ENCODE measurements around the gene SLC24A3. TPM values are rescaled to one million over a fixed set of nuclear protein-coding genes. Genes with fewer than 3 reads are reported as not detected.

The SLC24A3 gene
- total RNA-seq, 1 experiment from 2014 or later: 0.34 TPM

DNA sequence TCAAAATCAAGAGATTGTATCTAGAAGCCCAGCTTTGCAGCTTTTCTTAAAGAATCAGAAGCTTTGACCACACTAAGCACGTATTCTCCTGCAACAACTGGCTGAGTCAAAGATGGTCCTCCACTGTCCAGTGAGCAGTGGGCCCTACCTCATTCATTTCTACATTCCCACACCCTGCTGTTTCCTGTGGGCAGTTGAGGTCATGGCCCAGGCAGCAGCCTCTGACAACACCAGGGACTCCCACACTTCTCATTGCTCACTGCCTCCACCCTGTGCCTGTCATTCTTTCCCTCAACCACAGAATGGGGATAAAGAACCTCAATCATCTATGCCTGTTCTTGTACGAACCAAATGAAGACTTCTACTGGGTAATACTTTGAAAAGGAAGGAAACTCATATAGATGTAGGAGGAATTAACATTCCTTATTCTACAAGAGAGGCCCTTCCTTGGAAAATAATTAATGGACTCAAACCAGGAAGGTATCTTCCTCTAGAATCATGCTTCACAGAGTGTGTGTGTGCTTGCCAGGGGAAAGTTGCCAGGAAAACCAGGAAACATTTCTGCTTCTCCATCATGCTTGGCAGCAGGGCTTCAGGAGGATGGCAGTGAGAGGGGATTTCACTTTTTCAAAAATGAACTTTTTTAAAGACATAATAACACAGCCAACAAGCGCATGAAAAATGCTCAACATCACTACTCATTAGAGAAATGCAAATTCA is 353.9 kb downstream of the SLC24A3 start:
- no peaks in the 10 kb centered on the region for H3K36me3 ChIP-seq
- H3K4me3 ChIP-seq: no peak overlapping the region
- no peaks in the 10 kb centered on the region for H3K27me3 ChIP-seq
- peaks cover 3% of the 10 kb centered on the region; the same call in 1 of the 2 replicates for H3K4me1 ChIP-seq
- DNase-seq: peak in 1 of 2 experiments; percentile 38
- no peaks in the 10 kb centered on the region; the same call in 1 of the 2 replicates for H3K9me3 ChIP-seq (replicated peaks)
- no peak overlapping the region for H3K27ac ChIP-seq

DNA sequence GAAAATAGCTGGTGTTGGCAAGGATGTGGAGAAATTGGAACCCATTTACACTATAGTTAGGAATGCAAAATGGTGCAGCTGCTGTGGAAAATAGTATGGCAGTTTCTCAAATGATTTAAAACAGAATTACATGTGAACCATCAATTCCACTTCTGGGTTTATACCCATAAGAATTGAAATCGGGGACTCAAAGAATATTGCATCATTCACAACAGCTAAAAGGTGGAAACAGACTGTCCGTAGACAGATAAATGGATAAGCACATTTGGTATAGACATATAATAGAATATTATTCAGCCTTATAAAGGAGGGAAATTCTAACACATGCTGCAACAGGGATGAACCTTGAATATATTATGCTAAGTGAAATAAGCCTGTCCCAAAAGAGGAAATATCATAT is 355.7 kb downstream of the SLC24A3 start:
- no peaks in the 10 kb centered on the region; the same call in 1 of the 2 replicates for H3K9me3 ChIP-seq (replicated peaks)
- no peak overlapping the region for H3K27ac ChIP-seq
- H3K27me3 ChIP-seq: no peaks in the 10 kb centered on the region
- peaks cover 3% of the 10 kb centered on the region; the same call in 1 of the 2 replicates for H3K4me1 ChIP-seq
- no peak for DNase-seq
- H3K36me3 ChIP-seq: no peaks in the 10 kb centered on the region
- H3K4me3 ChIP-seq: no peak overlapping the region

DNA sequence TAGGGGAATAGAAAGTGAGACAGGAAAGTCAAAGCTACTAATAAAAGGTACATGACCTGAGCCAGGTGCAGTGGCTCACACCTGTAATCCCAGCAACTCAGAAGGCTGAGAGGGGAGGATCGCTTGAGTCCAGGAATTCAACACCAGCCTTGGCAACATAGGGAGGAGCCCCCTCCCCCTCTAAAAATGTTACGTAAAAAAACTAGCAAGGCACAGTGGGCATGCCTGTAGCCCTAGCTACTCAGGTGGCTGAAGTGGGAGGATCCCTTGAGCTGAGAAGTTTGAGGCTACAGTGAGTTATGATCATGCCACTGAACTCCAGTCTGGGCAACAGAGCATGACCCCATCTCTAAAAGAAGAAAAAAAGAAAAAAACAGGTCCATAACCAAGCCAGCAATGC is 359.6 kb downstream of the SLC24A3 start:
- Histone ChIP-seq H3K4me3 (no peak overlapping the region), H3K9me3 (replicated peaks) (no peaks in the 10 kb centered on the region)

DNA sequence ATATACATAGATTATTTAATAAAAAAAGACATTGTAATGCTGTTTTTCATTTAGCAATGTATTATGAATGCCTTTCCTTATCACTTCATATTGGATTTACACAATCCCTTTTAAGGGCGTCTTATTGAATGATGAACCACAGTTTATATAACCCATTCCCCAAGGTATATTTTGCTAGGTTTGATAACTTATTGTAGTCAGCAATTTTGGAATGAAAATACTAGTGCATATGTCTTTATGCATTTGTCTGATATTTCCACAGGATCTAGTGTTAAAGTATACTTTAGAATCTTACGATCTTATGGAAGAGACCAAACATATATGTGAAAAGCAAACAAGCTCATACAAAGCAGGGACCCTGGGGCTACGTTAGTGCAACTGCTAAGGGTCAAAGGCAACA is 365.2 kb downstream of the SLC24A3 start:
- no peak overlapping the region for H3K4me3 ChIP-seq
- H3K27ac ChIP-seq: no peak overlapping the region
- H3K36me3 ChIP-seq: no peaks in the 10 kb centered on the region
- H3K4me1 ChIP-seq: no peaks in the 10 kb centered on the region
- no peaks in the 10 kb centered on the region for H3K27me3 ChIP-seq
- no peaks in the 10 kb centered on the region for H3K9me3 ChIP-seq (replicated peaks)
- DNase-seq: no peak

More for the DNA sequence above, 359.6 kb downstream of the SLC24A3 start:
- Histone ChIP-seq H3K4me1 (no peaks in the 10 kb centered on the region), H3K36me3 (no peaks in the 10 kb centered on the region), H3K27ac (no peak overlapping the region), H3K27me3 (no peaks in the 10 kb centered on the region)
- no peak for DNase-seq

DNA sequence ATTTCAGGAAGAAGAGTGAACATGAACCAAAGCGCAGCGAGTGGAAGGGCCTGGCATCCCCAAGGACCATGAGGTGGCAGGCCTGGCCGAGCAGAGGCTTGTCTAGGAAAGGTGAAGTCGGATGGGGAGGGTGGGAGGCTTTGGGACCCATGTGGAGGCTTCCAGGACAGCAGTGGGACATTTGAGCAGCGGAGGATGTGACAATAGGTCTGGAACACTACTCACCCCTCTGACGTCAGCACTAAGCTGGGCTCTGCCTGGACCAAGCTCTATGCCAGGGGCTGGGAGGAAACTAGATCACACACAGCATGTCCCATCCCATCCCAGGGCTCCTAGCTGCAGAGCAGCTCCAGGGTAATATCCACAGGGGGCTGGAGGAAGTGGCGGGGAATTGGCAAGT is 370.3 kb downstream of the SLC24A3 start:
- Histone ChIP-seq H3K36me3 (no peaks in the 10 kb centered on the region), H3K27ac (no peak overlapping the region), H3K27me3 (no peaks in the 10 kb centered on the region), H3K4me3 (no peak overlapping the region), H3K9me3 (replicated peaks) (no peaks in the 10 kb centered on the region), H3K4me1 (no peaks in the 10 kb centered on the region)
- DNase-seq: no peak

DNA sequence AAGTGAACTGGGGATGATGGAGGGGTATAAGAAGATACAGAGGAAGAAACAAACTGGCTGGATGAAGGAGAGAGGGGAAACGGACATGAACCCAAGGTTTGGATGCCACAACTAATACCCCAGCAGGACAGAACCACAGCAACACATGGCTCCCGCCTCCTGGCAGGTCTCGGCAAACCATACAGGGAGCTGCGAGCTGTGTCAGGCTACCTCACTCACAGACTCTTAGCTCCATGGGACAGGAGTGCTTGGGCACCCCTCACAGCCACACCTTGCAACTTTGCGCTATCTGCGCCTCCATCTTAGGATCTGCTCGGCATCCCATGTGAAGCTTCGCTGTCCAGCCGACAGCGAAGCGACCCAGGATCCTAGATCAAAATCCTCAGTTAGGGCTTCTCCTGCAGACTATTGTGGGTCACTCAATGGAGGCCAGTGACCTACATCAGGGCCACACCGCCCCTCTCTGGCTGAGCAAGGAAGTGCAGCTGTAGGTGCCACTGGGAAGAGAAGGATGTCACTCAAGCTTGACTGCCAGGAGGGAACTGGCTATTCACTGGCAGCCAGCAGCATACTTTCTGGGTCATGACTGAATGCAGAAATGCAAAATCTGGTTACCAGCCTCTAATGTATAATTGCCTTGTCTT is 371.2 kb downstream of the SLC24A3 start:
- no peak overlapping the region for H3K27ac ChIP-seq
- no peaks in the 10 kb centered on the region for H3K4me1 ChIP-seq
- H3K36me3 ChIP-seq: no peaks in the 10 kb centered on the region
- H3K4me3 ChIP-seq: no peak overlapping the region
- DNase-seq: peak; percentile 59 to 82
- H3K27me3 ChIP-seq: no peaks in the 10 kb centered on the region
- H3K9me3 ChIP-seq (replicated peaks): no peaks in the 10 kb centered on the region

DNA sequence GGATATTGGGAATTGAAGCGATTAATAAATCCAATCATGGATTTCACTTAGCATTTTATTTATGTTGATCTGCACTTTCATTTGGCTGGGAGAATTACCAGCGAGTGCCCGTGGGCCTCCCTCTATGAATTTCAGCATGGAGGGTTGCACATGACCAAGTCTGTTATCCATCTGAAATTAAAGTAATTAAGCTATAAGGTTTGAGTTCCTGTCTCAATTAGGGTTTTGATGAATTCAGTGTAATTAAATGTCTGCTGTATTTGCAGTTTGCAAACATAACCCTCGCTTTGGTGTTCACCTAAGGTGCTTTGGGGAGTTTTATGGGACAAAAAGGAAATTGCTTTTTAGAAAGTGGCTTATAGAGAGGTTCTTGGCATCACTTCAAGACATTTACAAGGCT is 375.8 kb downstream of the SLC24A3 start:
- Histone ChIP-seq H3K27me3 (no peaks in the 10 kb centered on the region), H3K4me1 (peaks cover 10% of the 10 kb centered on the region), H3K9me3 (replicated peaks) (no peaks in the 10 kb centered on the region), H3K4me3 (no peak overlapping the region), H3K27ac (no peak overlapping the region), H3K36me3 (no peaks in the 10 kb centered on the region)
- DNase-seq: no peak

DNA sequence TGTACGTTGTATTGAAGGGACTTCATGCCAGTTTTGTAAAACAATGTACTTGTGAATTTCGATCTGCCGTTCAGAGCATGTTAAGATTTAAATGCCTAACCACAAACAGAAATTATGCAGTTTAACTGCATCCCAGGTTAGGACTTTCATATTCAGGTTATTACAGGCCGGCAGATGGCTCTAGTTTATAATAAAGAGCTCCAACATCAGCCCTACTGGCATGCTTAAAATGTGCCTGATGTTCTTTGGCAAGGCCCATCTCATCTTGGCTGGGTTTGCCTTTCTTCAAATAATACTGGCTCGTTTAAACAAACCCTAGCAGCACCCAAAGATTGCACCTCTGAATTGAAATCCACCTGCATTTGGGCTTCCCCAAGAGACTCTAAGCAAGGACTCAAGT is 376.3 kb downstream of the SLC24A3 start:
- Histone ChIP-seq H3K27ac (no peak overlapping the region), H3K4me1 (peaks cover 10% of the 10 kb centered on the region), H3K36me3 (no peaks in the 10 kb centered on the region), H3K4me3 (no peak overlapping the region), H3K27me3 (no peaks in the 10 kb centered on the region), H3K9me3 (replicated peaks) (no peaks in the 10 kb centered on the region)
- DNase-seq: no peak

DNA sequence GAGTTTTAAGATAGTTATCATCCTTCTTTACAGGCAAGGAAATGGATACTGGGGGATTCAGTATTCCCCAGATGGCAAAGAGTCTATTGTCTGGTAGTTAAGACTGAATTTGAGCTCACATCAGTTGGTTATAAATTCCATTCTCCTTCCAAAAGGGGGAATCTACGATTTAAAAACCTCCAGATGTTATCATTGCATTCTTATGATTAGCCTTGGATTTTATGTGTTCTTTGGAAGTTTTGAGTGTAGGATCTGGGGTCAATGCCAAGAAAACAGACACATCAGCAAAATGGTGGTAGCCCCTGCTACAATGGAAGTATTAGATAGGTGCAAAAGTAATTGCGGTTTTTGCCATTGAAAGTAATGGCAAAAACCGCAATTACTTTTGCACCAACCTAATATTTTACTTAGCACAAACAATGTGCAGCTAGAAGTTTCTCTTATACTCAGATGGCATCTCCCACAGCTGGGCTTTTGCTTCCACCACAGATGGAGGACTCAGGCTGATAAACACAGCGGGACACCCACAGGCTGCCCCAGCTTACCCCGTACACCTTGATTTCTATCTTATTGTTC is 377.4 kb downstream of the SLC24A3 start:
- Histone ChIP-seq H3K27ac (no peak overlapping the region), H3K36me3 (no peaks in the 10 kb centered on the region), H3K4me3 (no peak overlapping the region)

DNA sequence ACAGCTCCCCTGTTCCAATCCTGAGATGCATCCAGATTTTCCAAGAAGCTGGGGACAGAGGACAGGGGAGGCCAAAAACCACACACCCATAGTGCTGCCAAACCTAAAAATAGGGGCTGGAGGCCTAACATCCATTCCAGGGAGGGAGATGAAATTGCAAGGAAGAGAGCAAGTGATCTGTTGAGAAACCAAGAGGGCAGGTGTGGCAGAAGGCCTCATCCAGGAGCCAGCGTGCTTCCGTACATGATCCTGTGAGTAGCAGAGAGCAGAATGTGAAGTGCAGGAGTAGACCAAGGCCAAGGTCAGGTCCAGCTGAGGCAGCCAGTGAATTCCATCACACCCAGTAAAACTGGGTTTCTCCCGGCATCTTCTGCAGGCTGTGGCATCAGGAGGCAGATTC is 377.9 kb downstream of the SLC24A3 start:
- H3K4me1 ChIP-seq: peaks cover 10% of the 10 kb centered on the region
- no peak for DNase-seq
- no peak overlapping the region for H3K27ac ChIP-seq
- no peak overlapping the region for H3K4me3 ChIP-seq
- no peaks in the 10 kb centered on the region for H3K27me3 ChIP-seq
- H3K9me3 ChIP-seq (replicated peaks): no peaks in the 10 kb centered on the region
- H3K36me3 ChIP-seq: no peaks in the 10 kb centered on the region

More for the DNA sequence above, 377.4 kb downstream of the SLC24A3 start:
- Histone ChIP-seq H3K9me3 (replicated peaks) (no peaks in the 10 kb centered on the region), H3K27me3 (no peaks in the 10 kb centered on the region), H3K4me1 (peaks cover 10% of the 10 kb centered on the region)
- no peak for DNase-seq

DNA sequence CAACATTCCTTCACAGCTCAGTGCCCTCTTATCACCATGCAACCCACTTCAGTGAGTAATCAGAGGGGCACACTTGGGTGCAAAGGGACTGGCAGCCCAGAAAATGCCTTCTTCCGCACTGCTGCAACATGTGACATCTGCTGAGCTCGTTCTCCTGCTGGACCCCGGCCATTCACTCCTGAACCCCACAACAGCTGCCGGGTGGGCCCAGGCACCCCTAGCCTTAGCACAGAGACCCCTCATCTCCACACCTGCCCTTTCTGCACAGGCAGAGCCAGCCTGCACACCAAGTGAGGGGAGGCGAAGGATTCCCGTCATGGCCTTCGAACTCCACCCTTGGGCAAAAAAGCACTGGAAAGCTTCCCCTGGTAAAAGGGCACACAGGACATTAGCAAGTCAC is 381.3 kb downstream of the SLC24A3 start:
- H3K9me3 ChIP-seq (replicated peaks): no peaks in the 10 kb centered on the region
- DNase-seq: no peak
- peaks cover 15% of the 10 kb centered on the region for H3K4me1 ChIP-seq
- no peak overlapping the region for H3K4me3 ChIP-seq
- H3K36me3 ChIP-seq: no peaks in the 10 kb centered on the region
- H3K27me3 ChIP-seq: no peaks in the 10 kb centered on the region
- no peak overlapping the region for H3K27ac ChIP-seq

DNA sequence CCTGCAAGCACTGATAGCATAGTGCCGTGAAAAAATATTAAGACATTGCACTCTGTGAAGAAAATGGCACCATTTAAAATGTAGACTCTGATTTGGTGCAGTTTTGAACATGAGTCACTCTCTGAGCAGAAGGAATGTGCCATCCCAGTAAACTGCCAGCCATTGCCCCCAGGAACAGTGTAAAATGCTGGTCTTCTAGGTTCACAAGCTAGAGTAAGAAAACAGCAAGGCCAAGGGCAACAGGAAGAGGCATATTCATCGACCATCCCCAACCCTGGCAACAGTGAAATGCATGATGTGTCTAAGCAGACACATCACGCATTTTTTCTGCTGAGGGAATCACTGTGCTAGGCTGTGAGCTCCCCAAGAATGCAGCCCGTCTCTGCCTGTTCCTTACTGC is 382.5 kb downstream of the SLC24A3 start:
- Histone ChIP-seq H3K4me1 (peaks cover 5% of the 10 kb centered on the region), H3K9me3 (replicated peaks) (no peaks in the 10 kb centered on the region), H3K4me3 (no peak overlapping the region), H3K36me3 (no peaks in the 10 kb centered on the region), H3K27ac (no peak overlapping the region), H3K27me3 (no peaks in the 10 kb centered on the region)
- DNase-seq: no peak

DNA sequence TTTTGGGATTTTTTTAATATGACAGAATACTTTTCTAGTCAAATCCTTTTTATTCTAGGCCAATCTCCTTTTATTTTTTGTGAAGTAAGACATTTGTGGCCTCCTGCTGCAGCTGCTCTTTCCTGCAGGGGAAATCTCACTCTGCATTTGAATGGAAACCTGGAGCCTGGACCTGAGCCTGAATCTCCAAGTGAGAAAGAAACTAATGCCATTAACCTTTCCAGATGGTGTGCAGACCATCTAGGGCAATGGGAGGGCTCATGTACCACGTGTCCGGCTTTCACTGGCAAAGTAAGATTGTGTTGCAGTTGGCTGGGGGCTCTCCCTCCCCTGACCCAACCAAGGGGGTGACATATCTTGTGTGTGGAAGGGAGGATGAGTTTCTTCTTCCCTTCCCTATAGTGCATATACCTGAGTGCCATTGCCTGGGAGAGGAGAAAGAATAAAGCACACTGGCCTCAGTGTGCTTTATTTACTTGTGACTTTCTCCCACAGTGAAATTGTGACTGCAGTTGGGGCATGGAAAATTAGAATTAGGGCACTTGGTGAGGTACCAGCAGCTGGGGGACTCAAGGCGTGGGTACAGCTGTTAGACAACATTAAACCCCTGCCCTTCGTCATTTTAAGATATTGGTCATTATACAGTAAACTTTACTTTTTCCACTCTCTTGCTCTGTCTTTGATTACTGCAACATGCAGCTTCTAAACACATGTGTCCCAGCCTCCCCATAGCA is 385.8 kb downstream of the SLC24A3 start:
- Histone ChIP-seq H3K27me3 (no peaks in the 10 kb centered on the region), H3K9me3 (replicated peaks) (no peaks in the 10 kb centered on the region), H3K36me3 (no peaks in the 10 kb centered on the region), H3K4me1 (peaks cover 20% of the 10 kb centered on the region), H3K4me3 (no peak overlapping the region), H3K27ac (peak overlapping the region; percentile 16; the same call in 1 of the 2 replicates)
- DNase-seq: peak in 1 of 2 experiments; percentile 55

DNA sequence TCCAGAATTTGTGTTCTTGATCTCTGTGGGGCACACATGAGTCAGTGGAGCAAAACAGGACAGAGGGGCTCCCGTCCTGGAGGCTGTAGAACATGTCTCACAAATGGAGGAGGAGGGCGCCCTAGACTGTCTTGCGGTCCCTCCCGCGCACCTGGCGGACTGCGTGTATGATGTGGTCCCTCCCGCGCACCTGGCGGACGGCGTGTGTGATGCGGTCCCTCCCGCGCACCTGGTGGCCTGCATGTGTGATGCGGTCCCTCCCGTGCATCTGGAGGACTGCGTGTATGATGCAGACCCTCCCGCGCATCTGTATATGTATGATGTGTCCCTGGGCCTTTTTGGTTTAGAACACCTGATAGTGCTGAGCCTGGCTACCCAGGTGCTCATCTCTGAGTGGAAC is 386.8 kb downstream of the SLC24A3 start:
- no peak for DNase-seq
- Histone ChIP-seq H3K36me3 (no peaks in the 10 kb centered on the region), H3K27ac (no peak overlapping the region), H3K4me1 (peaks cover 29% of the 10 kb centered on the region), H3K9me3 (replicated peaks) (no peaks in the 10 kb centered on the region), H3K4me3 (no peak overlapping the region), H3K27me3 (no peaks in the 10 kb centered on the region)

DNA sequence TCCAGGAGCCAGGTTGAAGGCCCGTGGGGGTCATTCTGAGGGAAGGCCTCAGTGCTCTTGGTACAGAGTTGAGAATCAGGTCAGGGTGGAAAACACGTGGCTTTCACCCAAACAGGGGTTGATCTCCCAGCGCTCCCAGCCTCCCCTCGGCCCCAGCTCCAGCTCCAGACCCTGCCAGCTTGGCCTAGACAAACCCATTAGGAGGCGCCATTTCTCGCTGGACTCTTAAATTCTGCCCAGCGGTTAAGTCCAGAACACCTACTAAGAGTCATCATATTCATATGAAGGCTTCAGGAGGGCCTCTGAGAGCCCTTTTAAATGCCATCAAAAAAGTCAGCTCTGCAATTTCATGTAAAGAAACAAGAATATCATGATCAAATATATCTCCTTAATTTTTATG is 387.6 kb downstream of the SLC24A3 start:
- H3K4me3 ChIP-seq: no peak overlapping the region
- no peak overlapping the region for H3K27ac ChIP-seq
- peaks cover 38% of the 10 kb centered on the region for H3K4me1 ChIP-seq
- no peaks in the 10 kb centered on the region for H3K9me3 ChIP-seq (replicated peaks)
- H3K36me3 ChIP-seq: no peaks in the 10 kb centered on the region
- no peaks in the 10 kb centered on the region for H3K27me3 ChIP-seq
- DNase-seq: no peak

All from SJCRH30 (cell line).